GM12873 (cell line): Measurements from ENCODE around the gene SHANK3.

Source experiments
- TF ChIP-seq, protein P1 (sequence below): IDR thresholded peaks from 2 replicates; pipeline ENCODE4 v1.5.1; 2012; ENCODE audit warnings: low read depth, mild to moderate bottlenecking, moderate library complexity, low read length, control low read depth; ENCODE audit not compliant: insufficient read depth; ENCODE audit errors: missing control alignments

The SHANK3 gene

DNA sequence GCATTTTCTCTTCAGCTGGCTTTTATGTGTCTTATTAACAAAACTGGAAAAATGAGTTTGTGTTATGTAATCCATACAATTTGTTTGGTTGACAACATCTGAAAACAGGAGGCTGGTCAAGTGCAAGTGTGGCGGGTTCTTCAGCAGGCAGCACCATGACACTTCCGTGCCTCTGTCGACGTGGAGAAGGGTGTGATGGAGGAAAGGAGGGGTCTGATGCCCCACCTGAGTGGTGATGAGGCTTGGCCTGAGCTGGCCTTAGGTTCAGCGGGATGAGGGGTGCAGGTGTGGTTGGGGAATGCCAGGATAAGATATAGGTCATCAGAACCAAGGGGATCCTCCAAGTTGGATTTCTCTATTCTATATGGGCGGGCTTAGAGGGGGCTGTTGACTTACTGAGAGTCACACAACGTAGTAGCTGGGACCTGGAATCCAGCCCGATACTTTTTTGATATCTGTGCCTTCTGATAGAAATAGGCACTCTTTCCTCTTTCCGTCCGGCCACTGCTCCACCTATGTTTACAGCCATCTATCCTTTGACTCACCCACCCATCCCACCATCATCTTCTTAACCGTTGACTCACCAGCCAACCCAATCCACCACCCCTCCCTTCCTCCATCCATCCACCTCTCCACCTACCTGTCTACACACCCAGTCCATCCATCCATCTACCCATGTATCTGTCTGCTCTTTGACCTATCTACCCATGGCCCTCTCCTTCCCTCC lies 29.0 kb downstream of the SHANK3 start:
- TF ChIP-seq, protein P1, sequence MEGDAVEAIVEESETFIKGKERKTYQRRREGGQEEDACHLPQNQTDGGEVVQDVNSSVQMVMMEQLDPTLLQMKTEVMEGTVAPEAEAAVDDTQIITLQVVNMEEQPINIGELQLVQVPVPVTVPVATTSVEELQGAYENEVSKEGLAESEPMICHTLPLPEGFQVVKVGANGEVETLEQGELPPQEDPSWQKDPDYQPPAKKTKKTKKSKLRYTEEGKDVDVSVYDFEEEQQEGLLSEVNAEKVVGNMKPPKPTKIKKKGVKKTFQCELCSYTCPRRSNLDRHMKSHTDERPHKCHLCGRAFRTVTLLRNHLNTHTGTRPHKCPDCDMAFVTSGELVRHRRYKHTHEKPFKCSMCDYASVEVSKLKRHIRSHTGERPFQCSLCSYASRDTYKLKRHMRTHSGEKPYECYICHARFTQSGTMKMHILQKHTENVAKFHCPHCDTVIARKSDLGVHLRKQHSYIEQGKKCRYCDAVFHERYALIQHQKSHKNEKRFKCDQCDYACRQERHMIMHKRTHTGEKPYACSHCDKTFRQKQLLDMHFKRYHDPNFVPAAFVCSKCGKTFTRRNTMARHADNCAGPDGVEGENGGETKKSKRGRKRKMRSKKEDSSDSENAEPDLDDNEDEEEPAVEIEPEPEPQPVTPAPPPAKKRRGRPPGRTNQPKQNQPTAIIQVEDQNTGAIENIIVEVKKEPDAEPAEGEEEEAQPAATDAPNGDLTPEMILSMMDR: no peak

DNA sequence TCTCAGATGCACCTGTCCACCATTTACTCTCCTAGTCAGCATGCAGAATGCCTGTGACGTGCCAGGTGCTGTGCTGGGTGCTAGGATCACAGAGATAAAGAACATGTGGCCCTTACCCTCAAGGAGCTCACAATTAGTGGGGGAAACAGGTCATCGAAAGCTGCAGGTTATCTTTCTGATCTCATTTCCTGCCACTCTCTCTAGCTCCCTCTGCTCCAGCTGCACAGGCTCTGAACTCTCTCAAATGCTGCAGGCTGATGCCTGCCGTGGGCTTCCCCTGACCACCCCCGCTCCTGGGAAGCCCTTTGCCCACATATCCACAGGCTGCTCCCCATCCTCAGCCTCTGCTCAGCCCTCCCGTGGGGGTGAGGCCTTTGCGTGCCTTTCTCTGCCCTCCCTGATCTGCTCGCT lies 29.6 kb downstream of the SHANK3 start:
- TF ChIP-seq, protein P1: no peak

DNA sequence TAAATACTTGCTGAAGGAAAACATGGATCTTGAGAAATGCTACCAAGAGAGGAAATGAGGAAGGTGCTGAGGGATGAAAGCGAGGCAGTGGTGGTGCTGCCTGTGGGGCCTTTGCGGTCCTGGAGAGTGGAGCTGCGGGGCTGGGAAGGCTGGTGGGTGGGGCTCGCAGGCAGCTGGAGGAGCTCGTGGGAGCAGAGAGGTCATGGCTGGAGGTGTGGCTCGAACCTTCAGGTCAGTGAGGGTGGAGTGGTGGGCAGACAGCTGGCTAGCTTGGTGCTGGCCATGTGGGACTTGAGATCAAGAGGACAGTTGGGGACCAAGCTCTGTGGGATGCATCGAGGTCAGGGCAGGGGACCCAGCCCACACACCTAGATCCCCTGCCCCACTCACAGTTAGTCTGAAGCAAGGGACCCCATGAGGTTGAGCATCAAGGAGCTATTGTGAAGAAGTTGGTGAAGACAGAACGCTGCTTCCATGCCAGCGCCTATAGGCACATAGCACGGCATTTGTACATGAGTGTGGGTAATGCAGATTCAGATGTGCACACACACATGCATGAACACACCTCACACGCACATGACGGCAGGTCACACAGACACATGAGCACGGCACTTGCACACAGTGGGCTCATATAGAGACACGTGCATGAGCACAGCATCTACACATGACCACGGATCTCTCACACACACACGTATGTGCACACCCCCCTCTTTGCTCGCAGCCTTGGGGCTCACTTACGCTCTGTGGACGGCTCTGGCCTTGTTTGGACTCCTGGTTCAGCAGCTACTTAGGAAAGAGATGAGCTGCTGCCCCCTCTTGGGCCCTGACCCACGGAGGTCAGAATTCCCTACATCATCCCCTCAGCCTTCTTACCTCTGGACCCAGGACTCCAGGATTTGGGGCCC lies 30.4 kb downstream of the SHANK3 start:
- TF ChIP-seq, protein P1: no peak

DNA sequence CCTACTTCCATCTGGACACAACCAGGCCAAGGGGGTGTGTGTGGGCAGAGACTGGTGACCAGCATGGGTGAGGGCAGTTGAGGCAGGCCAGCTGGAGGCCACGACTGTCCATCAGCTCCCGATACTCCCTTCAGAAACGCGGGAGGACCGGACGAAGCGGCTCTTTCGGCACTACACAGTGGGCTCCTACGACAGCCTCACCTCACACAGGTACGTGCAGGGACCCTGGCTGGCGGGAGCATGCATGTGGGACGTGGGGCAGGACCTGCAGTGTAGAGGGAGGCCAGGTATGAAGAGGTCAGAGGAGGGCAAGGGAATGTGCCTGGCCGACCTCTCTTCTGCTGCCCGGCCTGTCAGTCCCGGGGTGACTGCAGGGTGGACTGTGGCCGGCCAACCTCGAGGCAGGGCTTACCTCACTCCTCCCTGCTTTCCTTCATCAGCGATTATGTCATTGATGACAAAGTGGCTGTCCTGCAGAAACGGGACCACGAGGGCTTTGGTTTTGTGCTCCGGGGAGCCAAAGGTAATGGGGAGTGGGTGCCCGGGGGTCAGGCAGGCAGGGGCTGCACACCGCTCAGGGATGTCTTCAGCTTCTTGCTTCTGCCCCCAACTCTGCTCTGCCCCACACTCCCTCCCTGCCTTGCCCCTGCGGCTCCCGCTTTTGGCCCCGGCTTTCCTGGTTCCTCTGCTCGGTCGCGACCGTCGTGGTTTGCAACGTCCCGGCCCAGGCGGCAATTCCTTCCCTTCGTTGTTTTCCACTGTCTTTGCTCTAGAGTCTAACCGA lies 31.3 kb downstream of the SHANK3 start:
- TF ChIP-seq, protein P1: no peak

DNA sequence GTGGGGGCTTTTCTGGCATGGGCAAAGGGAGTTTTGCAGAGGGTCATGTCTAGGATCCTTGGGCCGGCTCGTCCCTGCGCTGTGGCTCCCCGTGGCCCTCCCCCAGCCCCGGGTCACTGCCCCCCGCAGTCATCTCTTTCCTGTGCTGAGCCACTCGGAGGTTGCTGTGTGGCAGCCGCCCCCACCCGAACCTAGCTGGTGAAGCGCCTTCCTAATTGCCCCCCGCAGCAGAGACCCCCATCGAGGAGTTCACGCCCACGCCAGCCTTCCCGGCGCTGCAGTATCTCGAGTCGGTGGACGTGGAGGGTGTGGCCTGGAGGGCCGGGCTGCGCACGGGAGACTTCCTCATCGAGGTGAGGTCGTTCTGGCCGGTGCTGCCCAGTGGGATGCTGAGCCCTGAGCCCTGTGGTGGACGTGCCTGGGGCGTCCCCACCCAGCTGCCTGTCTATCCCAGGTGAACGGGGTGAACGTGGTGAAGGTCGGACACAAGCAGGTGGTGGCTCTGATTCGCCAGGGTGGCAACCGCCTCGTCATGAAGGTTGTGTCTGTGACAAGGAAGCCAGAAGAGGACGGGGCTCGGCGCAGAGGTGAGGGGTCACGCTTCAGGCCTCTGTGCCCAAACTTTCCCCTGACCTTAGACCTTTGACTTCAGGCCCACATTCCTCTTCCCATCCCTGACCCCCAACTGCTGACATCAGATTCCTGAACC lies 32.0 kb downstream of the SHANK3 start:
- TF ChIP-seq, protein P1: no peak

DNA sequence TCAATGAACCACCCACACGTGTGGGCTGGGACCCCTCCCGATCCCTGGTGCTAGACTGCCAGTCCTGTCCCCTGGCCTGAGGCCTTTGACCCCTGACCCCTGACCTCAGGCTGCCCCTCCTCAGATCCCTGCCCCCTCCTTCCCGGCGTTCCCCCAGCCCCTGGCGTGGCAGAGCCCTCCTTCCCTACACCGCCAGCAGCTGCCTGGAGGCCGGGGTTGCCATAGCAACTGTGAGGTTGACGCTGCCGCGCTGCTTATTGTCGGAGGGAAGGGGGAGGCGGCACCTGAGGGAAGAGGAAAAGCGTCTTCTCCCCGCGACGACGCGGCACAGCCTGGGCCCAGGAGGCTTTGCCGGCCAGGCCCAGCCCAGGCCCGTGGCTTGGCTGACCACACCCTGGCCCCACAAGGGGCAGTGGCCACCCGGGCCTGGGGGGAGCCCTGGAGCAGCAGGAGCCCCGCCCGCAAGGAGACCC lies 32.6 kb downstream of the SHANK3 start:
- TF ChIP-seq, protein P1: no peak
